NOMO-1 (cell line): ENCODE data around the gene KANSL3.

ENCODE experiments used
- DNase-seq, 2 experiments: peaks; one replicate each; lab custom pipeline; 2025; ENCODE audit not compliant: unreplicated experiment in 2 of 2; lab: John Stamatoyannopoulos, UW

Gene KANSL3

GRCh38 chr2:96546797-96547196, 91.3 kb downstream of the KANSL3 start:
- DNase-seq = no peak

- no peak for DNase-seq
Measured at GRCh38 chr2:96546321-96546720, 91.8 kb downstream of the KANSL3 start.
